ENCODE results near the gene DNAH14.
"Not testable (repeated sequence)": the region's sequence is repeated elsewhere in the genome, so short reads cannot be mapped to it uniquely, and the experiment has no call there.

DNA sequence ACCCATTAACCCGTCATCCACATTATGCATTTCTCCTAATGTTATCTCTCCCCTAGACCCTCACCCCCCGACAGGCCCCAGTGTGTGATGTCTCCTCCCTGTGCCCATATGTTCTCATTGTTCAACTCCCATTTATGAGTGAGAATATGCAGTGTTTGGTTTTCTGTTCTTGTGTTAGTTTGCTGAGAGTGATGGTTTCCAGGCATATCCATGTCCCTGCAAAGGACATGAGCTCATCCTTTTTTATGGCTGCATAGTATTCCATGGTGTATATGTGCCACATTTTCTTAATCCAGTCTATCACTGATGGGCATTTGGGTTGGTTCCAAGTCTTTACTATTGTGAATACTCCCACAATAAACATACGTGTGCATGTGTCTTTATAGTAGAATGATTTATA is 381.1 kb downstream of the DNAH14 start:
- TF ChIP-seq, protein P1, sequence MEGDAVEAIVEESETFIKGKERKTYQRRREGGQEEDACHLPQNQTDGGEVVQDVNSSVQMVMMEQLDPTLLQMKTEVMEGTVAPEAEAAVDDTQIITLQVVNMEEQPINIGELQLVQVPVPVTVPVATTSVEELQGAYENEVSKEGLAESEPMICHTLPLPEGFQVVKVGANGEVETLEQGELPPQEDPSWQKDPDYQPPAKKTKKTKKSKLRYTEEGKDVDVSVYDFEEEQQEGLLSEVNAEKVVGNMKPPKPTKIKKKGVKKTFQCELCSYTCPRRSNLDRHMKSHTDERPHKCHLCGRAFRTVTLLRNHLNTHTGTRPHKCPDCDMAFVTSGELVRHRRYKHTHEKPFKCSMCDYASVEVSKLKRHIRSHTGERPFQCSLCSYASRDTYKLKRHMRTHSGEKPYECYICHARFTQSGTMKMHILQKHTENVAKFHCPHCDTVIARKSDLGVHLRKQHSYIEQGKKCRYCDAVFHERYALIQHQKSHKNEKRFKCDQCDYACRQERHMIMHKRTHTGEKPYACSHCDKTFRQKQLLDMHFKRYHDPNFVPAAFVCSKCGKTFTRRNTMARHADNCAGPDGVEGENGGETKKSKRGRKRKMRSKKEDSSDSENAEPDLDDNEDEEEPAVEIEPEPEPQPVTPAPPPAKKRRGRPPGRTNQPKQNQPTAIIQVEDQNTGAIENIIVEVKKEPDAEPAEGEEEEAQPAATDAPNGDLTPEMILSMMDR (IDR thresholded peaks at IDR 0.05): not testable (repeated sequence)
- not testable (repeated sequence) for TF ChIP-seq POLR2A (IDR thresholded peaks at IDR 0.05)

Measured in breast epithelium (tissue), 3 donors.